ENCODE measurements around the gene KCNAB1.

The KCNAB1 gene

DNA sequence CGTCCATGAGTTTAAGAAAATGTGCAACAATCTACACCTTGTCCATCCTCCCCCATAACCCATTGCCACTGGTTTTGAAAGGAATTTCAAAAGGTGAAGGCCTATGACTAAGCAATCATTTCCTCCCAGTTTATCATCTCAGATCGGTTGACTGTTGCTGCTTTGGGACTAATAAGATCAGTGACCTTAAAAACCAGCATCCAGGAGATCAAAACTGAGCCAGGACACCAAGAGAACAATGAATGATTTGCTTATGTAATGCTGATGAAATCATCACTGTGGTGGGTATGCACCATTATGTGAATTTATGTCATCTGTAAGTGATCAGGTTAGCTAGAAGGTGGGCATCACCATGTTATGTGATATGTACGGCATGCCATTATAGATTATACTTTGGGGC lies 239.0 kb downstream of the KCNAB1 start:
- Histone ChIP-seq H3K4ac (ENCODE audit: low read depth in 1 of 2, low read length in 2 of 2) (no peak overlapping the region), H3K14ac (ENCODE audit: low read length in 2 of 2) (no peak overlapping the region), H2AK5ac (ENCODE audit: low read length, severe bottlenecking) (no peak overlapping the region), H2BK120ac (ENCODE audit: low read depth, low read length) (no peak overlapping the region), H2BK5ac (ENCODE audit: low read depth, low read length, poor library complexity, severe bottlenecking) (no peak overlapping the region), H3K4me3 (ENCODE audit: insufficient read depth in 1 of 2, low read depth in 1 of 2, low read length in 2 of 2) (no peak overlapping the region), H2AFZ (ENCODE audit: low read depth, low read length) (no peak overlapping the region), H3K27me3 (ENCODE audit: control insufficient read depth in 1 of 2, insufficient read depth in 1 of 2, low read length in 2 of 2) (no peaks in the 10 kb centered on the region), H2BK12ac (ENCODE audit: low read length in 2 of 2) (no peak overlapping the region), H4K8ac (ENCODE audit: low read length) (no peak overlapping the region), H3K4me2 (ENCODE audit: low read length, poor library complexity, severe bottlenecking) (no peak overlapping the region), H3K4me1 (ENCODE audit: control insufficient read depth, insufficient read depth, low read depth, low read length) (no peaks in the 10 kb centered on the region), H3K79me1 (replicated peaks; ENCODE audit: low read length, poor library complexity, severe bottlenecking) (no peaks in the 10 kb centered on the region), H3K18ac (ENCODE audit: low read depth in 1 of 2, low read length in 2 of 2) (no peak overlapping the region), H3K9ac (ENCODE audit: low read length) (no peak overlapping the region), H3K27ac (ENCODE audit: low read length, poor library complexity, severe bottlenecking) (no peak overlapping the region), H3K36me3 (ENCODE audit: control insufficient read depth in 1 of 2, insufficient read depth in 2 of 2, low read depth in 1 of 2, low read length in 2 of 2) (no peaks in the 10 kb centered on the region), H2BK15ac (ENCODE audit: low read depth, poor library complexity, severe bottlenecking) (no peak overlapping the region), H4K91ac (ENCODE audit: low read length) (no peak overlapping the region), H3K9me3 (ENCODE audit: control insufficient read depth, low read length) (no peaks in the 10 kb centered on the region), H3K23ac (ENCODE audit: low read length in 2 of 2) (no peak overlapping the region)
- 73% methylated on average over 3 of the region's 3 CpGs for WGBS
- DNase-seq, result no peak

DNA sequence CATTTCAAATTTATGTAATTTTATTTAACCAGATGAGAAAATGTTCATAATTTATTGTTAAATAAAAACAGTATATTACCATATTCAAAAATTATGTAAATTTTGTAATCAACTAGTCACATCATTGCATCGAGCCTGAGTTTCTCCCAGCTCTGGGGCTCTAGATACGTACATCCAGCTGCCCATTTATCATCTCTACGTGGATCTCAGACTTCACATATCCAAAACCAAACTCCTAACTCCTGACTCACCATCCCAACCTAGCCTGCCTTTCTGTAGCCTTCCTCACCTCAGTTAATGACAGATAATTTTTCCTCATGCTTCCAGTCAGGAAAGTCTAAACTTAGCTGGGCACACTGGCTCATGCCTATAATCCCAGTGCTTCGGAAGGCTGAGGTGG lies 239.7 kb downstream of the KCNAB1 start:
- no peak overlapping the region for H2AK5ac ChIP-seq (ENCODE audit: low read length, severe bottlenecking)
- no peak overlapping the region for H2AFZ ChIP-seq (ENCODE audit: low read depth, low read length)
- no peaks in the 10 kb centered on the region for H3K36me3 ChIP-seq (ENCODE audit: control insufficient read depth in 1 of 2, insufficient read depth in 2 of 2, low read depth in 1 of 2, low read length in 2 of 2)
- no peak overlapping the region for H3K4me2 ChIP-seq (ENCODE audit: low read length, poor library complexity, severe bottlenecking)
- no peak for DNase-seq
- H3K9ac ChIP-seq (ENCODE audit: low read length), result no peak overlapping the region
- H3K27me3 ChIP-seq (ENCODE audit: control insufficient read depth in 1 of 2, insufficient read depth in 1 of 2, low read length in 2 of 2), result no peaks in the 10 kb centered on the region
- no peak overlapping the region for H2BK5ac ChIP-seq (ENCODE audit: low read depth, low read length, poor library complexity, severe bottlenecking)
- H3K4ac ChIP-seq (ENCODE audit: low read depth in 1 of 2, low read length in 2 of 2), result no peak overlapping the region
- no peak overlapping the region for H4K91ac ChIP-seq (ENCODE audit: low read length)
- H3K27ac ChIP-seq (ENCODE audit: low read length, poor library complexity, severe bottlenecking), result no peak overlapping the region
- H2BK120ac ChIP-seq (ENCODE audit: low read depth, low read length), result no peak overlapping the region
- 84% methylated on average over 4 of the region's 4 CpGs for WGBS
- H2BK12ac ChIP-seq (ENCODE audit: low read length in 2 of 2), result no peak overlapping the region
- H3K4me1 ChIP-seq (ENCODE audit: control insufficient read depth, insufficient read depth, low read depth, low read length), result no peaks in the 10 kb centered on the region
- H4K8ac ChIP-seq (ENCODE audit: low read length), result no peak overlapping the region
- H3K23ac ChIP-seq (ENCODE audit: low read length in 2 of 2), result no peak overlapping the region
- no peaks in the 10 kb centered on the region for H3K79me1 ChIP-seq (replicated peaks; ENCODE audit: low read length, poor library complexity, severe bottlenecking)
- H3K18ac ChIP-seq (ENCODE audit: low read depth in 1 of 2, low read length in 2 of 2), result no peak overlapping the region
- H3K14ac ChIP-seq (ENCODE audit: low read length in 2 of 2), result no peak overlapping the region
- H3K4me3 ChIP-seq (ENCODE audit: insufficient read depth in 1 of 2, low read depth in 1 of 2, low read length in 2 of 2), result no peak overlapping the region
- no peaks in the 10 kb centered on the region for H3K9me3 ChIP-seq (ENCODE audit: control insufficient read depth, low read length)
- no peak overlapping the region for H2BK15ac ChIP-seq (ENCODE audit: low read depth, poor library complexity, severe bottlenecking)

DNA sequence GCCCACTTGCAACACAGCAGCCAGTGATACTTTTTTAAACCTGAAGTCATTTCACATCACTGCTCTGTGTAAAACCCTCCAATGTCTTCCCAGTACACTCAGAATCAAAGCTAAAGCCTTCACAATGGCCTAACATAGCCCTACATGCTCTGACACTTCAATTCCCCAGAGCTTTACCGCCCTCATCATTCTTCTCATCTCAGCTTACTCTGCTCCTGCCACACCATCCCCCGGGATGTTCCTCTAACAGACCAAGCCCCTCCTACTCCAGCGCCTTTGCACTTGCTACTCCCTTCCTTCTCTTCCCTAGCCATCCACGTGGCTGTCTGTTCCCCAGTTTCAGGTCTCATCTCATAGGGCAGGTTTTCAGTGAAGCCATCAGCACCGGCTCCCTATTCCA lies 240.6 kb downstream of the KCNAB1 start:
- no peaks in the 10 kb centered on the region for H3K36me3 ChIP-seq (ENCODE audit: control insufficient read depth in 1 of 2, insufficient read depth in 2 of 2, low read depth in 1 of 2, low read length in 2 of 2)
- H2BK120ac ChIP-seq (ENCODE audit: low read depth, low read length), result no peak overlapping the region
- H2AK5ac ChIP-seq (ENCODE audit: low read length, severe bottlenecking), result no peak overlapping the region
- no peak overlapping the region for H2AFZ ChIP-seq (ENCODE audit: low read depth, low read length)
- H3K79me1 ChIP-seq (replicated peaks; ENCODE audit: low read length, poor library complexity, severe bottlenecking), result no peaks in the 10 kb centered on the region
- no peaks in the 10 kb centered on the region for H3K4me1 ChIP-seq (ENCODE audit: control insufficient read depth, insufficient read depth, low read depth, low read length)
- 56% methylated on average over 5 of the region's 5 CpGs for WGBS
- no peaks in the 10 kb centered on the region for H3K27me3 ChIP-seq (ENCODE audit: control insufficient read depth in 1 of 2, insufficient read depth in 1 of 2, low read length in 2 of 2)
- H4K8ac ChIP-seq (ENCODE audit: low read length), result no peak overlapping the region
- no peak overlapping the region for H2BK5ac ChIP-seq (ENCODE audit: low read depth, low read length, poor library complexity, severe bottlenecking)
- no peak overlapping the region for H3K4me2 ChIP-seq (ENCODE audit: low read length, poor library complexity, severe bottlenecking)
- H3K14ac ChIP-seq (ENCODE audit: low read length in 2 of 2), result no peak overlapping the region
- DNase-seq, result no peak
- H3K9me3 ChIP-seq (ENCODE audit: control insufficient read depth, low read length), result no peaks in the 10 kb centered on the region
- H3K4me3 ChIP-seq (ENCODE audit: insufficient read depth in 1 of 2, low read depth in 1 of 2, low read length in 2 of 2), result no peak overlapping the region
- H3K27ac ChIP-seq (ENCODE audit: low read length, poor library complexity, severe bottlenecking), result no peak overlapping the region
- no peak overlapping the region for H4K91ac ChIP-seq (ENCODE audit: low read length)
- no peak overlapping the region for H3K9ac ChIP-seq (ENCODE audit: low read length)
- H3K4ac ChIP-seq (ENCODE audit: low read depth in 1 of 2, low read length in 2 of 2), result no peak overlapping the region
- no peak overlapping the region for H3K18ac ChIP-seq (ENCODE audit: low read depth in 1 of 2, low read length in 2 of 2)
- H2BK15ac ChIP-seq (ENCODE audit: low read depth, poor library complexity, severe bottlenecking), result no peak overlapping the region
- H3K23ac ChIP-seq (ENCODE audit: low read length in 2 of 2), result no peak overlapping the region
- no peak overlapping the region for H2BK12ac ChIP-seq (ENCODE audit: low read length in 2 of 2)

DNA sequence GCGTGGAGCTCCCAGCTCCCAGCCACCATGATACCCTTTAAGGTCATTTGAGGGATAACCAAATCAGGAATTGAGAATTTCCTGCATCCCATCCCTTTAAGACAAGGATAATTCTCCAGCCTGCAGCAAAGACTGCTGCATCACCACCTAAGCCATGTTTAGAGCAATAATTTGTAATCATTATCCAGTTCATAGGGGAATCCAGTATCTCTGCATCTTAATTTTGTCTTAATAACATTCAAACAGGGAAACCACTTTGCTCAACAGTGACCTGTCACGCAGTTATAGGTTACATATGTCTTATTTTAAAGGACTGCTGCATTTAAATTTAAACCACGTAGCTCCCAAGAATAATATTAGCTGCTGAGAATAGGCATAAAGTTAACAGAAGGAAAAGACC lies 246.2 kb downstream of the KCNAB1 start:
- Histone ChIP-seq H3K27ac (ENCODE audit: low read length, poor library complexity, severe bottlenecking) (no peak overlapping the region), H3K18ac (ENCODE audit: low read depth in 1 of 2, low read length in 2 of 2) (no peak overlapping the region), H2BK12ac (ENCODE audit: low read length in 2 of 2) (no peak overlapping the region), H3K9ac (ENCODE audit: low read length) (no peak overlapping the region), H3K23ac (ENCODE audit: low read length in 2 of 2) (no peak overlapping the region), H3K27me3 (ENCODE audit: control insufficient read depth in 1 of 2, insufficient read depth in 1 of 2, low read length in 2 of 2) (no peaks in the 10 kb centered on the region), H3K36me3 (ENCODE audit: control insufficient read depth in 1 of 2, insufficient read depth in 2 of 2, low read depth in 1 of 2, low read length in 2 of 2) (no peaks in the 10 kb centered on the region), H2BK15ac (ENCODE audit: low read depth, poor library complexity, severe bottlenecking) (no peak overlapping the region), H3K4me3 (ENCODE audit: insufficient read depth in 1 of 2, low read depth in 1 of 2, low read length in 2 of 2) (no peak overlapping the region), H2AFZ (ENCODE audit: low read depth, low read length) (no peak overlapping the region), H3K9me3 (ENCODE audit: control insufficient read depth, low read length) (no peaks in the 10 kb centered on the region), H3K4me2 (ENCODE audit: low read length, poor library complexity, severe bottlenecking) (no peak overlapping the region), H3K4me1 (ENCODE audit: control insufficient read depth, insufficient read depth, low read depth, low read length) (no peaks in the 10 kb centered on the region), H2BK5ac (ENCODE audit: low read depth, low read length, poor library complexity, severe bottlenecking) (no peak overlapping the region), H4K91ac (ENCODE audit: low read length) (no peak overlapping the region), H3K79me1 (replicated peaks; ENCODE audit: low read length, poor library complexity, severe bottlenecking) (no peaks in the 10 kb centered on the region), H2BK120ac (ENCODE audit: low read depth, low read length) (no peak overlapping the region), H4K8ac (ENCODE audit: low read length) (no peak overlapping the region), H3K4ac (ENCODE audit: low read depth in 1 of 2, low read length in 2 of 2) (no peak overlapping the region), H2AK5ac (ENCODE audit: low read length, severe bottlenecking) (no peak overlapping the region), H3K14ac (ENCODE audit: low read length in 2 of 2) (no peak overlapping the region)
- 97% methylated on average over 2 of the region's 3 CpGs for WGBS
- no peak for DNase-seq
